HL-60/S4 (cell line): ENCODE measurements around the gene AKT2.

Source experiments
- in situ Hi-C: fragments of 300-500 bp; cut with MboI; formaldehyde crosslinking; loops from 2 replicates; pipeline ENCODE4 v1.14.3; 2022; ENCODE audit warnings: low sequenced_read_pairs

AKT2 gene

GRCh38 chr19:40255619-40256166 is 29.5 kb downstream of the AKT2 start:
- in situ Hi-C loops, result no loop called here

GRCh38 chr19:40254714-40255418 is 30.3 kb downstream of the AKT2 start:
- in situ Hi-C loops, result no loop called here

- in situ Hi-C loops, result no loop called here
Observed at GRCh38 chr19:40253611-40254092, 31.5 kb downstream of the AKT2 start.

GRCh38 chr19:40252395-40252794 is 32.8 kb downstream of the AKT2 start:
- in situ Hi-C loops, result no loop called here

- in situ Hi-C loops, result no loop called here
Observed at GRCh38 chr19:40251991-40252390, 33.2 kb downstream of the AKT2 start.

GRCh38 chr19:40251244-40251643 is 33.9 kb downstream of the AKT2 start:
- in situ Hi-C loops, result no loop called here

GRCh38 chr19:40249781-40250180 is 35.4 kb downstream of the AKT2 start:
- in situ Hi-C loops, result no loop called here

GRCh38 chr19:40249201-40249600 is 35.9 kb downstream of the AKT2 start:
- in situ Hi-C loops, result no loop called here

- in situ Hi-C loops, result no loop called here
Observed at GRCh38 chr19:40247735-40248262, 37.3 kb downstream of the AKT2 start.

GRCh38 chr19:40247178-40247577 is 38.0 kb downstream of the AKT2 start:
- in situ Hi-C loops, result no loop called here

GRCh38 chr19:40246292-40247073 is 38.7 kb downstream of the AKT2 start:
- in situ Hi-C loops, result no loop called here

- in situ Hi-C loops, result no loop called here
Observed at GRCh38 chr19:40245506-40246128, 39.5 kb downstream of the AKT2 start.

- in situ Hi-C loops, result no loop called here
Observed at GRCh38 chr19:40244579-40245317, 40.4 kb downstream of the AKT2 start.

- in situ Hi-C loops, result no loop called here
Observed at GRCh38 chr19:40243181-40243580, 42.0 kb downstream of the AKT2 start.

GRCh38 chr19:40242480-40242879 is 42.7 kb downstream of the AKT2 start:
- in situ Hi-C loops, result no loop called here

GRCh38 chr19:40241809-40242384 is 43.2 kb downstream of the AKT2 start:
- in situ Hi-C loops, result no loop called here

- in situ Hi-C loops, result no loop called here
Observed at GRCh38 chr19:40241125-40241808, 43.9 kb downstream of the AKT2 start.

- in situ Hi-C loops, result no loop called here
Observed at GRCh38 chr19:40240332-40240731, 44.8 kb downstream of the AKT2 start.

GRCh38 chr19:40239415-40240226 is 45.5 kb downstream of the AKT2 start:
- in situ Hi-C loops, result no loop called here
